HUDEP-2 (cell line): ENCODE measurements around the gene BMAL1.

ENCODE experiments used
- DNase-seq, 76 experiments: peaks; one replicate each; lab custom pipeline; 2025; ENCODE audit not compliant: unreplicated experiment in 76 of 76; lab: John Stamatoyannopoulos, UW

The BMAL1 gene

DNA sequence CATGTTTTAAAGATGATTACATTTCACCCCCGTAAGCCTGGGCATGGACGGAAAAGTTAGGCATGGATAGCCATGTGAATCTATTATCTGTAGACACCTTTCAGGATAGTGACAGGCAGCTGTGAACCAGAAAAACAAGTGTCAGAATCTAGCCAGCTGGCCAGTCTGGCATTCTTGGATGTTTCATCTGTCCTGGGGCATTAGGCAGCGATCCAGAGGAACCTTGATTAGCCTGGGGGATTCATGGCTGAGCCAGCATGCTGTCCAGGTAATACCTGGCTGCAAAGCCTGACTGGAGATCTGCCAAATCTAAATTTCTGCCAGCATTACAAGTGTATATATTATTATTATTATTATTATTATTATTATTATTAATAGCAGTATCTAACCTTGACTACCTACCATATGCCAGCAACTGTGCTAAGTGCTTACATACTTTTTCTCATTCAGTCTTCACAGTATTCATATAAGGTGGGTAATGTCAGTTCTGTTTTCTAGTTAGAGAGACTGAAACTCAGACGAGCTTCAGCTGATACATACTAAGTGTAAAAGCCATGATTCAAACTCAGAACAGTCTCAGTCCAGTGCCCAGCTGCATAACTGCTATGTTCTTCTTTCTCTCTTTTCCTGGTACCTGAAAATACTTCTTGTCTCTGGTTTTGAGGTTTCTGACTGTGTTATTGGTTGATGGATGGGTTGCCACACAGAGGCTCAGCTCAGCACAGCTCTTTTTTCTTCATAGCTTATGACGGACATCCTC, 12.8 kb downstream of the BMAL1 start:
- no peak for DNase-seq

GRCh38 chr11:13291361-13291760, 13.8 kb downstream of the BMAL1 start:
- DNase-seq, result no peak

GRCh38 chr11:13291800-13292199, 14.2 kb downstream of the BMAL1 start:
- DNase-seq, result no peak

- DNase-seq, result no peak
These were observed 15.4 kb downstream of the BMAL1 start for GRCh38 chr11:13292970-13293369.

GRCh38 chr11:13294178-13294577, 16.6 kb downstream of the BMAL1 start:
- DNase-seq, result no peak

DNA sequence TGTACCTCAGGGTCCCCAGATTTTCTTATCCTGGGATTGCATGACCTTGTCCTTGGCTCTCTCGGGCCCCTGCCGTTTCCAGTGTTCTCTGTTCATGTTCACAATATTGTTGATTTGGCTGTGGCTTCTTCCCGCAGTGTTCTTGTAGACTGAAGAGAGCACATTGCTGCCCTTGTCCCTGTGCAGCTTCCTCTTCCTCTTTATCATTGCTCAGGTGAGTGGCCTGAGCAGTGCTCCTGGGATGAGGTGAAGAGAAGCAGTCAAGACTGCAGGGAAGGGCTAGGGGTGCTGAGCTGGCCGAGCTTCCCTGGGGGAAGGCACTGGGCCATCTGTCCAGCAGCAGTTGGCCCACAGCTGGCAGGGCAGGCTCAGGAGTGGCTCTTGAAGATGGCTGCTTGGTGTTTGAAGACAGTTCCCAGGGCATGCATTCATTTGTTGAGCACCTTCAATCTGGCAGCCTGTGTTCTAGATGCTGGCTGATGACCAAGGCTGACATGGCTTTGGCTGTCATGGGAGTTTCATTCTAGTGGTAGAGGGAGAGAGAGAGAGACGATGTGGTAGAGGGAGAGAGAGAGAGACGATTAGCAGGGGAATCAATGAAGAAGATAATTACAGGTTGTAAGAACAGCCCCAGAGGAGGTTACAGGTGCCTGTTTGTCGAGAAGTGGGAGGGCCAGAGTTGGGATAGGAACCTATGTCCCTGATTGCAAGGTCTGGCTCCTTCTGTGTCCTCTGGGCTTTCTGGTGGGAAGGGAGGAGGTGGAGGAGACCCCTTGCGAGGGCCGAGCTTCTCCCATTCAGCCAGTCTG, 17.4 kb downstream of the BMAL1 start:
- DNase-seq, result no peak

- DNase-seq, result no peak
These were observed 19.8 kb downstream of the BMAL1 start for GRCh38 chr11:13297308-13297916.

GRCh38 chr11:13297917-13298356, 20.3 kb downstream of the BMAL1 start:
- DNase-seq, result no peak

DNA sequence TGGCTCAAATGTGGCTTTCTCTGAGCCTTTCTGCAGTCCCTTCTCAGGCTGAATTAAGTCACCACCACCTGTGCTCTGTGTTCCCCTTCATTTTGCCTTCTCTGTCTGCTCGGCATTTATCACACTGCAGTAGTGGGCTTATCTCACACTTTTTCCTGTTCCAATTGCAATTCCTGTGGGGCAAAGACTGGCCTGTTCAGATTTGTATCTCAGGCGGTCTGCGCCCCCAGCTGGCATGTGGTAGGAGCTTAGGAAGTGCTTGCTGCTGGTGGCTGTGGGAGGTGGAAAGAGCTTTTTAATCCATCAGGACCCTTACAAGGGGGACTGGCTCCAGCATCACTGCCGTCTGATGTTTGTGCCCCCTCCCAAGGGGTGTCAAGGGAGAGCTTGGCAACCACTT, 21.2 kb downstream of the BMAL1 start:
- DNase-seq, result no peak

DNA sequence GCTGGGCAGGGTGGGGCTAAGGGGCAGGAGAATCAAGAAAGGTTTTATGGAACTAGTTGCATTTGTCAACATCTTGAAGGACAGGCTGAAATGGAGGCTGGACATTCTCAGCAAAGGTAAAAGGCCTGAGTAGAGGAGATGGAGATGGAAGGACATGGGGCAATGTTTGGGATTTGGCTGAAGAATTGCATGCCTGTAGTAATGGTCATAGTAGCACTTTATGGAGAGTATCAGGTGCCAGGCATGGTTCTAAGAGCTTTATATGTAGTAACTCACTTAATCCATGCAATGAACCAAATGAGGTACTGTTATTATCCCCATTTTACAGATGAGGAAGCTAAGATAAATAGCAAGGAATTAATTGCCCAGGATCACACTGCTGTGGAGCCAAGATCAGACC, 23.9 kb downstream of the BMAL1 start:
- DNase-seq, result no peak

DNA sequence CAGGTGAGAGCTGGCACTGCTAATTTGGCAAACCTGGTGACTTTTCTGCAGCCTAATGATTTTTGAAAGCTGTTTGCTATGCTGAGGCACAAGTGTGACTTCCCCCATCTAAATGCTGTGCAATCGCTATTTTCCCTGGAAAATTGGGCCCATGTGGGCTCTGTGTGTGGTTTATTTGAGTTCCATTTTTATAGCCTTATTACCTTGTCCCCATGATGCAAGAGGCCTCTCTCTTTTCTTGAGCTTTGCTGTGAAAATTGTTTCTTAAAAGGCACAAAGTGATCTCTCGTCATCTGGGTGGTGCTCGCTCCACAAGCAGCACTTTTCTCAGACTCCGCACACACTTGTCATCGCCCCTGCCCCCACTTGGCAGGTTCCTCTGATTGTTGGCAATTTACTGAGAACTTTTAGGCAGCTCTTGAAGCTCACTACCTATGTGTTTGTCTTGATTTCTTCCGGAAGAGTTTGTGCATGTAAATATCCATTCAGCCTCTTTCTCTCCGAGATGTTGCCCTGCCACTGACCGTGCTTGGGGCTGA, 24.9 kb downstream of the BMAL1 start:
- DNase-seq, result no peak

GRCh38 chr11:13303668-13304649, 26.4 kb downstream of the BMAL1 start:
- no peak for DNase-seq

- DNase-seq, result no peak
These were observed 27.2 kb downstream of the BMAL1 start for GRCh38 chr11:13304655-13305335.

DNA sequence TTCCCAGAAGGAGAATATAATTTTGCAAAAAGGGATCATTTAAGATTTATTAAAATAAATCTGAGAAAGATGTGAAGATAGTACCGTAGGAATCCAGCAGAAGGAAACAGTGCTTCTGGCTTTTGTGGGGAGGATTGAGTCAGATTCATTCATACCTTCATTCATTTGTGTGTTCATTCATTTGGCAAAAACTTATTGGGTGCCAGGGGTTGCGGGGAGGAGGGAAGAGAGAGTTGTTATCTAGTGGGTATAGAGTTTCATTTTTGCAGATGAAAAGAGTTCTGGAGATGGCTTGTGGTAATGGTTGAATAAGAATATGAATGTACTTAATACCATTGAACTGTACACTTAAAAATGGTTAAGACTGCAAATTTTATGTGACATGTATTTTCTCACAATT, 31.1 kb downstream of the BMAL1 start:
- no peak for DNase-seq

GRCh38 chr11:13309156-13309555, 31.6 kb downstream of the BMAL1 start:
- DNase-seq, result no peak

DNA sequence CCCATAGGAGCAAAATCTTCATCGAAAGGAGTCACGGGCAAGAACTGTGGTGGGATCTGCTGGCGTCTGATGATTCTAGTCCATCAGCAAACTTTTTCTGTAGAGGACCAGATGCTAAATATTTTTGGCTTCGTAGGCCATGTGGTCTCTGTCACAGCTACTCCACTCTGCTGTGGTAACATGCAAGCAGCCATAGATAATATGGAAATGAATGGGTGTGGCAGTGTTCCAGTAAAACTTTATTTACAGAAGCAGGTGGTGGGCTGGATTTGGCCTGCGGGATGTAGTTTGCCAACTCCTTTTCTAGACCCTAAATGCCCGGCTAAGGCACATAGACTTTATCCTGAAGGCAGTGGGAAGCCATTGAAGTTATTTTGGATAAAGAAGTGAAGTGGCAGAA, 32.9 kb downstream of the BMAL1 start:
- DNase-seq, result no peak

DNA sequence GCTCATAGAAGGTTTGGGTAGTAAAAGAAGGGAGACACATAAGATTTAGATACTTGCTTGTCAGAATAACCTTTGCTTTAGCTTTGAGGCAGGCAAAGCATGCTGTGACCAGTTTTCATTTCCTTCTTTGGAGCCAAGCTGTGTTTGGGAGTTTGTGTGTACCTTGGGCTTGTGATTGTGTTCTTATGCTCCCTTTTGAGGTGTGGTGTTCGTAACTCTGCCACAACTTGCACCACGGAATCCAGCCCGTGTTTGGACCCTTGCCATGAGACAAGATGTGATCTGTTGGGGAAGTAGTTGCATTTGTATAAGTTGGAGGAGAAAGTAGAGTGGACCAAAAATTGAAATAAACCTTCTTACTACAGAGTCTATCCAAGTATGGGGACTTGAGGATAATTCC, 34.0 kb downstream of the BMAL1 start:
- DNase-seq, result no peak

GRCh38 chr11:13313005-13313819, 35.6 kb downstream of the BMAL1 start:
- no peak for DNase-seq
